CD4-positive, CD25-positive, alpha-beta regulatory T cell (primary cell): ENCODE measurements around the gene DPM3. TPM values are rescaled to one million over a fixed set of nuclear protein-coding genes. Genes with fewer than 3 reads are reported as not detected.
A peak's percentile ranks its signal among the peaks of the same experiment; 100 is the strongest.

Source experiments
- ATAC-seq, 2 donors: fragments of 150-1000 bp; cut with Tn5 transposase; one replicate each; pipeline ENCODE4 v1.10.0; 2021; ENCODE audit warnings: low read depth in 2 of 2, moderate number of reproducible peaks in 2 of 2, moderate library complexity in 1 of 2
- DNase-seq, 3 donors: peaks; one replicate each; pipeline versions ENCODE4 v3.0.0 to v3.0.0-alpha.2; 2012 to 2022; ENCODE audit warnings: mixed read lengths in 1 of 3
- H3K27ac ChIP-seq: one replicate; pipeline ENCODE4 v1.7.0; 2013; ENCODE audit warnings: mild to moderate bottlenecking, low read length; ENCODE audit not compliant: insufficient read depth, poor library complexity, severe bottlenecking
- H3K27me3 ChIP-seq: one replicate; pipeline ENCODE4 v1.7.0; 2013; ENCODE audit warnings: low read length; ENCODE audit not compliant: control insufficient read depth, insufficient read depth
- H3K36me3 ChIP-seq: one replicate; pipeline ENCODE4 v1.7.0; 2013; ENCODE audit warnings: mild to moderate bottlenecking, low read length, moderate library complexity; ENCODE audit not compliant: control insufficient read depth, insufficient read depth
- H3K4me1 ChIP-seq: 2 replicates; pipeline ENCODE4 v1.7.0; 2013; ENCODE audit warnings: mild to moderate bottlenecking, low read length; ENCODE audit not compliant: insufficient read depth, control insufficient read depth, poor library complexity, severe bottlenecking
- H3K4me3 ChIP-seq: one replicate; pipeline ENCODE4 v1.7.0; 2013; ENCODE audit warnings: low read depth, mild to moderate bottlenecking, low read length, moderate library complexity
- H3K9me3 ChIP-seq, 2 experiments: 1 replicate in 1 of 2; 2 replicates in 1 of 2; pipeline ENCODE4 v1.7.0; 2013; ENCODE audit warnings: low read length in 2 of 2, mild to moderate bottlenecking in 1 of 2, moderate library complexity in 1 of 2; ENCODE audit not compliant: control insufficient read depth in 2 of 2
- H3K27ac Mint-ChIP-seq, 3 donors: one replicate each; pipeline ENCODE4 v1.8.0; 2020 to 2022; ENCODE audit warnings: mild to moderate bottlenecking in 3 of 3, mixed read lengths in 3 of 3, moderate library complexity in 2 of 3
- H3K27me3 Mint-ChIP-seq: one replicate; pipeline ENCODE4 v1.8.0; 2022; ENCODE audit warnings: mild to moderate bottlenecking, mixed read lengths
- H3K36me3 Mint-ChIP-seq: one replicate; pipeline ENCODE4 v1.8.0; 2020; ENCODE audit warnings: mixed read lengths
- H3K4me1 Mint-ChIP-seq, 4 donors: one replicate each; pipeline ENCODE4 v1.8.0; 2020 to 2022; ENCODE audit warnings: mixed read lengths in 4 of 4, mild to moderate bottlenecking in 1 of 4
- H3K4me3 Mint-ChIP-seq, 4 donors: one replicate each; pipeline ENCODE4 v1.8.0; 2020 to 2022; ENCODE audit warnings: mild to moderate bottlenecking in 4 of 4, mixed read lengths in 4 of 4, moderate library complexity in 3 of 4
- H3K9me3 Mint-ChIP-seq, 7 donors: one replicate each; pipeline ENCODE4 v1.8.0; 2020 to 2022; ENCODE audit warnings: mixed read lengths in 7 of 7, mild to moderate bottlenecking in 3 of 7, moderate library complexity in 2 of 7
- polyA plus RNA-seq, 4 donors: library from polyadenylated mRNA; unstranded; fragments of 300-500 nt; fragmentation: Illumina TruSeq; gene quantifications; one replicate each; pipeline ENCODE4 v1.2.3, GENCODE V29; 2021
- total RNA-seq: library from RNA; stranded (reverse); gene quantifications from one replicate; pipeline ENCODE4 v1.2.3, GENCODE V29; 2022

DPM3 gene
- total and polyA plus RNA-seq, 5 donors from 2014 or later, result 28.1 to 116 (median 101) TPM

DNA sequence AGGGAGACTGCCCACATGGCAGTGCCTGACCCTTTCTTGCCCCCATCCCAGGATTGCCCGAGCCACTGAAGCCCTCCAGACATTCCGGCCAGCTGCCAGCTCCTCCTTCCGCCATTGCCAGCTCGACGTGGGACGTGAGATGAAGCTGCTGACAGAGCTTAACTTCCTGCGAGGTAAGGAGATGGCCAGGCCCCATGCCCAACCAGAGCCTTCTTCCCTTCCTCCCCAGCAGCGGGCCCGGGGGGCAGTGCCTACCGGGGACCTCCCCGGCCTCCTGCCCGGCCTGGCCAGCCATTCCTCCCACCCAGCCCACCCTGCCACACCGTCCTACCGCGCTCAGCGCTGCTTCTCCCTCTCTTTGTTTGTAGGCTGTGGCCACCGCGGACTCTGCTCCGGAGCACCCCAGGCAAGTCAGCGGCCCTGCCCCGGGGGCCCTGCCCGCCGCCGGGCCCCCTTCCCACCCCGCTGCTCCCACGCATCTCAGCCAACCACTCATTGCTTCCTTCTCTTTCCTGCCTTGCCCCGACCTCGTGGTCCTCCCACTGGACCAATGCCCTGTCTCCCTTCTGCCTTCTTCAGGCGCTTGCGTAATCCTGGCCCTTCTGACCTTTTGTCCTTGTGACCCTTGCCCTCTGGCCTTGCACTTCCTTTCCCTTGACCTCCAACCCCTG, 38.2 kb upstream of the DPM3 start:
- Mint-ChIP-seq H3K4me3 (no peak overlapping the region), H3K27ac (peak overlapping the region in 1 of 3 donors; percentile 94)
- DNase-seq, result no peak

DNA sequence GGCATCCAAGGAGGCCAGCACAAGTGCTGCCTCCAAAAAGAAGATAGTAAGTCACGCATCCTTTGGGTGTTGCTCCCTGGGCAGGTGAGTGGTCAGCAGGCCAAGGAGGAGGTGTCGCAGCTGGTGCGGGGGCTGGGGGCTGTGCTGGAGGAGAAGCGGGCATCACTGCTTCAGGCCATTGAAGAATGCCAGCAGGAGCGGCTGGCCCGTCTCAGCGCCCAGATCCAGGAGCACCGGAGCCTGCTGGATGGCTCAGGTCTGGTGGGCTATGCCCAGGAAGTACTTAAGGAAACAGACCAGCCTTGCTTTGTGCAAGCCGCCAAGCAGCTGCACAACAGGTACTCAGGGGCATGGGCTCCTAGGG, 37.6 kb upstream of the DPM3 start:
- Mint-ChIP-seq H3K27ac (no peak overlapping the region), H3K4me3 (peak overlapping the region in 2 of 4 donors; percentile 29 to 63), H3K4me1 (peaks cover 4 to 39% (median 18%) of the 10 kb centered on the region in 4 donors), H3K9me3 (no peaks in the 10 kb centered on the region), H3K27me3 (no peaks in the 10 kb centered on the region), H3K36me3 (peaks cover 8% of the 10 kb centered on the region)
- H3K27ac ChIP-seq, result no peak overlapping the region
- H3K27me3 ChIP-seq, result no peaks in the 10 kb centered on the region
- H3K36me3 ChIP-seq, result peaks cover 12% of the 10 kb centered on the region
- no peak for ATAC-seq
- peaks cover 25% of the 10 kb centered on the region for H3K4me1 ChIP-seq
- no peak for DNase-seq
- H3K4me3 ChIP-seq, result no peak overlapping the region
- no peaks in the 10 kb centered on the region for H3K9me3 ChIP-seq

More for the DNA sequence above, 38.2 kb upstream of the DPM3 start:
- peaks cover 9% of the 10 kb centered on the region for H3K36me3 Mint-ChIP-seq
- H3K27me3 Mint-ChIP-seq, result no peaks in the 10 kb centered on the region
- Histone ChIP-seq H3K9me3 (no peaks in the 10 kb centered on the region), H3K27ac (no peak overlapping the region), H3K36me3 (peaks cover 12% of the 10 kb centered on the region), H3K4me1 (peaks cover 21% of the 10 kb centered on the region), H3K27me3 (no peaks in the 10 kb centered on the region), H3K4me3 (no peak overlapping the region)
- peaks cover 4 to 33% (median 13%) of the 10 kb centered on the region in 4 donors for H3K4me1 Mint-ChIP-seq
- ATAC-seq, result no peak
- no peaks in the 10 kb centered on the region for H3K9me3 Mint-ChIP-seq

DNA sequence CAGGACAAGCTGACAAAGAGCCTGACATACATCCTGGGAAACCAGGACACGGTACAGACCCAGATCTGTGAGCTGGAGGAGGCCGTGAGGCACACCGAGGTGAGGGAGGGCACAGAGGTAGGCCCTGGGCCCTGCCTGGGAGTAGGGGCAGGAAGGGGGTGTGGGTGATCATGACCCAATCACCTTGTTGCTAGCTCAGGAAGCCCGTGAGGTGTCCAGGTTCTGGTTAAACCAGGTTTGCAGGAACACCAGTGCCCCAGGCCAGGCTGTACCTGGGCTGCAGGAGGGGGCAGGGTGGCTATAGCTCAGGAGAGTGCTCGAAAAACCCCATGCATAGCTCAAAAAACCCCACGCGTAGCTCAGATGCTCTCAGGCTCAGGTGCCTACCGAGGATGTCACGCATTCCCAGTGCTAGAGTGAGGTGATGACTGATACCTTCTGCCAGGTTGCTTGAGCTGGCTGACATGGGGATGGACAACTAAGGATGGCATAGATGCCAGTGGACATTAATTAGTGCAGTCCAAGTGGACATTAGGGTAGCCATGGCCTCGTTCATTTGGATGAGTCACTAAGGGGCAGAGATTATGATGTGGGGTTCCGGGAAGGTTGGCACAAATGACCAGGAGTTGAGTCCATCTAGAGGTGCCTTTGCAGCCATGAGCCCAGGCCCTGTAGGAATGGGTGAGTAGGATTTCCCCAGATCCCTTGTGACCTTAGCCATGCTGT, 37.0 kb upstream of the DPM3 start:
- Mint-ChIP-seq H3K27ac (no peak overlapping the region), H3K4me1 (peaks cover 4 to 42% (median 20%) of the 10 kb centered on the region in 4 donors), H3K36me3 (peaks cover 8% of the 10 kb centered on the region), H3K4me3 (peak overlapping the region in 2 of 4 donors; percentile 29 to 51), H3K9me3 (no peaks in the 10 kb centered on the region), H3K27me3 (no peaks in the 10 kb centered on the region)
- peaks cover 12% of the 10 kb centered on the region for H3K36me3 ChIP-seq
- no peak overlapping the region for H3K27ac ChIP-seq
- H3K4me1 ChIP-seq, result peaks cover 30% of the 10 kb centered on the region
- H3K4me3 ChIP-seq, result no peak overlapping the region
- ATAC-seq (no peak), DNase-seq (no peak)
- no peaks in the 10 kb centered on the region for H3K27me3 ChIP-seq
- H3K9me3 ChIP-seq, result no peaks in the 10 kb centered on the region

DNA sequence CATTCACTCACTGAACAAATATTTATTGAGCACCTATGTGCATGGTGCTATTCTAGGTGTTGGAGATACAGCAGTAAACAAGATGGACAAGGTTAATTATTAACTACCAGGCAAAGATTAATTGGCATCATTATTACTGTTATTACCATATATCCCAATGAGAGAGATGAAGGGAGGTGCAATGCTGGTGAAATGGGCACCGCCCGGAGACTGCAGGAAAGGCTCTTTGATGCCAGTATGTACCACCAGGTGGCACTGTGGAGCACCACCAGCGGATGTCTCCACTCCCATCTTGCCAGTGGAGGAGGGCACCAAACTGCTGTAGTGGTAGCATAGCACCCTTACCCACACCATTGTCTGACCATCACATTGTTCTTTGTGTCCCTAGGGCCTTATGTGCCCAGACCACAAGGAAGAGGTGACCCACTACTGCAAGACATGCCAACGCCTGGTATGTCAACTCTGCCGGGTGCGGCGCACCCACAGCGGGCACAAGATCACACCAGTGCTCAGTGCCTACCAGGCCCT, 36.3 kb upstream of the DPM3 start:
- peak overlapping the region; percentile 28 for H3K4me3 ChIP-seq
- ATAC-seq (peak; percentile 46 to 48), DNase-seq (peak; percentile 68 to 86 (median 80))
- Mint-ChIP-seq H3K9me3 (no peaks in the 10 kb centered on the region), H3K4me3 (peak overlapping the region; percentile 48 to 86 (median 64)), H3K36me3 (peaks cover 8% of the 10 kb centered on the region), H3K27ac (peak overlapping the region in 1 of 3 donors; percentile 54), H3K27me3 (peaks cover 4% of the 10 kb centered on the region), H3K4me1 (peaks cover 8 to 49% (median 27%) of the 10 kb centered on the region in 4 donors)
- peaks cover 12% of the 10 kb centered on the region for H3K36me3 ChIP-seq
- no peak overlapping the region for H3K27ac ChIP-seq
- H3K4me1 ChIP-seq, result peaks cover 37% of the 10 kb centered on the region
- H3K9me3 ChIP-seq, result no peaks in the 10 kb centered on the region
- no peaks in the 10 kb centered on the region for H3K27me3 ChIP-seq

DNA sequence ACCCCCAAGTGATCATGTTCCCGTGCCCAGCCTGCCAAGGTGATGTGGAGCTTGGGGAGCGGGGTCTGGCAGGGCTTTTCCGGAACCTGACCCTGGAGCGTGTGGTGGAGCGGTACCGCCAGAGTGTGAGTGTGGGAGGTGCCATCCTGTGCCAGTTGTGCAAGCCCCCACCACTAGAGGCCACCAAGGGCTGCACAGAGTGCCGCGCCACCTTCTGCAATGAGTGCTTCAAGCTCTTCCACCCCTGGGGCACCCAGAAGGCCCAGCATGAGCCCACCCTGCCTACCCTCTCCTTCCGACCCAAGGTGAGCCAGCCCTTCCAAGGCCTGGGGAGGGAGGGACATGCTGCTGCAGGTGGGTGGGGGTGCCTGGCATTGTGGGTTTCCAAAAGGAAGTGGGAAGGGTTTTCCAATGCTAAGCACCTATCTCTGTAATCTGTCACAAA, 35.6 kb upstream of the DPM3 start:
- H3K4me3 ChIP-seq, result peak overlapping the region; percentile 28
- Mint-ChIP-seq H3K27me3 (peaks cover 4% of the 10 kb centered on the region), H3K4me3 (peak overlapping the region; percentile 41 to 86 (median 66)), H3K4me1 (peaks cover 8 to 55% (median 28%) of the 10 kb centered on the region in 4 donors), H3K27ac (no peak overlapping the region), H3K9me3 (no peaks in the 10 kb centered on the region), H3K36me3 (peaks cover 8% of the 10 kb centered on the region)
- H3K27me3 ChIP-seq, result no peaks in the 10 kb centered on the region
- no peaks in the 10 kb centered on the region for H3K9me3 ChIP-seq
- H3K27ac ChIP-seq, result no peak overlapping the region
- ATAC-seq, result no peak
- peaks cover 12% of the 10 kb centered on the region for H3K36me3 ChIP-seq
- peak in 1 of 3 donors; percentile 50 for DNase-seq
- H3K4me1 ChIP-seq, result peaks cover 37% of the 10 kb centered on the region

DNA sequence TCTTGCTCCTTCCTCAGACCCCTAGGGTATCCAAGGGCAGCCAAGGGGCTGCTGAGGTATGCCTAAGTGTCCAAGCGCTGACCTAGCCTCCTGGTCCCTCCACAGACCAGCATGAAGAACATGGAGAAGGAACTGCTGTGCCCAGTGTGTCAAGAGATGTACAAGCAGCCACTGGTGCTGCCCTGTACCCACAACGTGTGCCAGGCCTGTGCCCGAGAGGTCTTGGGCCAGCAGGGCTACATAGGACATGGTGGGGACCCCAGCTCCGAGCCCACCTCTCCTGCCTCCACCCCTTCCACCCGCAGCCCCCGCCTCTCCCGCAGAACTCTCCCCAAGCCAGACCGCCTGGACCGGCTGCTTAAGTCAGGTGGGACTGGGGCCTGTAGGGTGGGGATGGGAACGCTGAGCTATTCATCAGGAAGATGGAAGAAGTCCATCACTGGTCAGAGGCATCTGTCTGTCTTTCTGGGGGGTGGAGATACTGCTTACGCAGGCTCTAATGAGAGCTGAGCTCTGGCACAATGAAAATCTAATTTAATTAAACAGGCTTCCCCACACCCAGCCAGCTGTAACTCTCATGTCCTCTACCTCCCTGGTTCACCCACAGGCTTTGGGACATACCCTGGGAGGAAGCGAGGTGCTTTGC, 35.1 kb upstream of the DPM3 start:
- Mint-ChIP-seq H3K27me3 (peaks cover 4% of the 10 kb centered on the region), H3K4me3 (peak overlapping the region; percentile 73 to 100 (median 82)), H3K4me1 (peaks cover 8 to 55% (median 29%) of the 10 kb centered on the region in 4 donors), H3K36me3 (peaks cover 8% of the 10 kb centered on the region), H3K27ac (peak overlapping the region in 2 of 3 donors; percentile 65 to 80), H3K9me3 (no peaks in the 10 kb centered on the region)
- peaks cover 37% of the 10 kb centered on the region for H3K4me1 ChIP-seq
- peak overlapping the region; percentile 93 for H3K27ac ChIP-seq
- DNase-seq (no peak), ATAC-seq (no peak)
- no peaks in the 10 kb centered on the region for H3K27me3 ChIP-seq
- peaks cover 13% of the 10 kb centered on the region for H3K36me3 ChIP-seq
- no peak overlapping the region for H3K4me3 ChIP-seq
- no peaks in the 10 kb centered on the region for H3K9me3 ChIP-seq
